Thymus (tissue), 11 donors: ENCODE data around the gene CORO6. TPM values are rescaled to one million over a fixed set of nuclear protein-coding genes. Genes with fewer than 3 reads are reported as not detected.

Experiments used
- DNase-seq, 9 donors: peaks; one replicate each; pipeline ENCODE4 v3.0.0-alpha.2; 2013; ENCODE audit warnings: low spot score in 9 of 9, low read depth in 6 of 9, missing footprints in 1 of 9
- H3K27ac ChIP-seq, 2 donors: one replicate each; pipeline ENCODE4 v1.5.1; 2013; ENCODE audit warnings: control low read depth in 1 of 2, low read depth in 1 of 2, low read length in 1 of 2, mild to moderate bottlenecking in 1 of 2, moderate library complexity in 1 of 2
- H3K27me3 ChIP-seq, 2 donors: one replicate each; pipeline ENCODE4 v1.5.1; 2013; ENCODE audit warnings: low read length in 1 of 2; ENCODE audit not compliant: control insufficient read depth in 2 of 2, insufficient read depth in 1 of 2
- H3K36me3 ChIP-seq, 2 donors: one replicate each; pipeline ENCODE4 v1.5.1; 2013; ENCODE audit warnings: low read length in 1 of 2, mild to moderate bottlenecking in 1 of 2, moderate library complexity in 1 of 2; ENCODE audit not compliant: control insufficient read depth in 2 of 2, insufficient read depth in 2 of 2
- H3K4me1 ChIP-seq, 2 donors: one replicate each; pipeline ENCODE4 v1.5.1; 2013; ENCODE audit warnings: low read length in 2 of 2; ENCODE audit not compliant: control insufficient read depth in 2 of 2, insufficient read depth in 2 of 2
- H3K4me3 ChIP-seq, 2 donors: one replicate each; pipeline ENCODE4 v1.5.1; 2013; ENCODE audit warnings: low read length in 2 of 2, control low read depth in 1 of 2, mild to moderate bottlenecking in 1 of 2
- H3K9me3 ChIP-seq, 2 donors: one replicate each; pipeline ENCODE4 v1.5.1; 2013; ENCODE audit warnings: low read length in 1 of 2, mild to moderate bottlenecking in 1 of 2; ENCODE audit not compliant: control insufficient read depth in 2 of 2, insufficient read depth in 1 of 2
- WGBS: extraction: QIAGEN DNeasy Blood & Tissue Kit; methylation state at CpG from one replicate; pipeline ENCODE4 v1.1.7; 2013; 5-methylcytosine and 5-hydroxymethylcytosine counted together
- polyA plus RNA-seq: library from polyadenylated mRNA; stranded (reverse); fragments of 200-250 nt; gene quantifications from one replicate; pipeline ENCODE4 v1.2.3, GENCODE V29; 2013
- total RNA-seq: library from RNA; stranded (reverse); fragments of 120-200 nt; gene quantifications from one replicate; pipeline ENCODE4 v1.2.4, GENCODE V29; 2013
- donor health status: healthy.

The CORO6 gene
- total and polyA plus RNA-seq, 2 donors, result 2.4 to 17.0 TPM

DNA sequence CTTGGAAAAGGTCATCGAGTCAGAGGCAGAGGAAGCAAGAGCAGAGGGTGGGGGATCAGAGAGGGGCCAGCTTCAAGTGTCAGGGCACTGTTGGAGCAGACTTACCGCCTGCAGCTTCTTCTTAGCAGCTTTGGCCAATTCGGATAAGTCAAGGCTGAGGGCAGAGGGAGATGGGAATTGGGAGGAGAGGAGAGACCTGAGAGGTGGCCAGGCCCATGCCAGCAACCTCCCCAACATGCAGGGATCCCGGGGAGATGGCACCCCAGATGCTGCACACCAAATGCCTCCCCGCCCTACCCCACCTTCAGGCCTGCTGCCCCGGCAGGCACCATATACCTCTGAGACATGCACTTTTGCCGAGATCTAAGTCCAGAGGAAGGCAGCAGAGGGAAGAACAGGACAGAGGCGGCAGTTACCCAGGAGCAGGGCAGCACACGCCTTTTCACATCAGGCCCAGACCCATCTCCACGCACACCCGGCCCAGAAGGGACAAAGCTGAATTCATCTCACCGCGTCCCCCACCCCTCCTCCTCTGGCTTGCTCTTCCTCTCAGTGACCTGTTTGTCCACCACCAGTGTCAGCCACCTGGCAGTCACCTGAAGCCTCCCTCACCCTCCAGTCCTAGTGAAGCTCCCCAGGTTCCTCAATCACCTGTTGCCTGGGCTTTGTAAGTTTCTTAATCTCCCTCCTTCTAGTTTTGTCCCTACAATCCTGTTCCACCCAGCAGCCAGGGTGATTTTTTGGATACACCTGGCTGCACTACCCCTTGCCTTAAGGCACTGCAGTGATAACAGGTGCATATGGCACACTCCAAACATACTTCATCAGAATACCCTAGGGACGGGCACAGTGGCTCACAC, 43.9 kb downstream of the CORO6 start:
- Histone ChIP-seq H3K9me3 (no peaks in the 10 kb centered on the region), H3K4me1 (peaks cover 4 to 8% of the 10 kb centered on the region in 2 donors), H3K36me3 (peaks cover 81 to 96% of the 10 kb centered on the region in 2 donors), H3K4me3 (no peak overlapping the region), H3K27me3 (no peaks in the 10 kb centered on the region), H3K27ac (no peak overlapping the region)
- no peak for DNase-seq
- WGBS, result 97% methylated on average over 14 of the region's 14 CpGs

DNA sequence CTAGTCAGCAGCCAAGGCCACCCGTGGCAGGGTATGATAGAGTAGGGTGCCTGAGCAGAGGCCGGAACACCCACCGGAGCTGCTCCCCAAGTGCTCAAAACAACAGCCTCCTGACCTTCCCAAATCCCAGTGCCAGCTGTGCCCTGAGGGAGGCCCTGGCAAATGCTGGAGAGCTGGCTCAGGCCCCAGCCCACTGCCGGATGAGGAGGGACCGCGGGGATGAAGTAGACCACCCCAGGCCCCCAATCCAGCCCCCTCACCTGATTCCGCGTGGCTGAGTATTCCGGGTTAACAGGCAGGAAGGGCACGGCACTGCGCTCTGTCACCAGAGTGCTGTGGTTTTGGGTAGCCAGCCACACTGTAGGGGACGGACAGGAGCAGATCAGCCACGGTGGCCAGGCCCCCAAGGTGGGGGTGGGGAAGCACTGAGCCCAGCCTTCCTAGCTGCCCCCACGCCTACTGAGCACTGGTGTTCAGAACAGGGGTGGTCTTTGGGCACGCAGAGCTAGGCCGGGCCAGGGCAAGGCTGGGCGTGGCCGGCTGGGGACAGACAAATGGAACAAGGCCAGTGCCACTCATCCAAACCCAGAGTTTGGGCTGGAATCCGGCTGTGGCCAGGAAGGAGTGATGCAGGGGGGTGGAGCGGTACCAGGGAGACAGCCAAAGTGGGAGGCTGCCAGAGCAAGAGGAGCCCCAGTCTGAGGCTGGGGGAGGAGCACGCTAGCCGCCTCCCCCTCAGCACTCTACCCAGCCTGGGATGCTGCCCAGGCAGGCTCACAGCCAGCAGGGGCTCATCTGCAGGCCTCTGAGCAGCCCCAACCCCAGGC, 45.1 kb downstream of the CORO6 start:
- Histone ChIP-seq H3K27me3 (no peaks in the 10 kb centered on the region), H3K4me3 (no peak overlapping the region), H3K4me1 (peaks cover 4 to 9% of the 10 kb centered on the region in 2 donors), H3K9me3 (no peaks in the 10 kb centered on the region), H3K27ac (no peak overlapping the region), H3K36me3 (peaks cover 79 to 94% of the 10 kb centered on the region in 2 donors)
- no peak for DNase-seq
- 92% methylated on average over 22 of the region's 22 CpGs for WGBS

DNA sequence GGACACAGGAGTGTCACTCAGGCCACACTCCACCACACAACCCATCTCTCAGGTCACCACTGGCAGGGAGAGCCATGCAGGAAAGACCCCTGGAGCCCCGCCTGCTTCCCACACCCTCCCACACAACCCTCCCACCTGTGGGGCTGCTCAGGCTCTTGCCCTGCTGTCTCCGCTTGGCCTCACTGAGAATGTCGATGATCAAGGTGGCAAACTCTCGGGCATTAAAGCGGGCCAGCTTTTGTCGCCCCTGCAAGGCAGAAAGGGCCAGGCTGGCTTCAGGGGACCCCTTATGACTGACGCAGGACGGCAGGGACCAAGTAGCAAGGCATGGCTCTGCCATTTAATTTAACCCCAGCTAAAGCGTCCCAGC, 45.7 kb downstream of the CORO6 start:
- Histone ChIP-seq H3K27ac (no peak overlapping the region), H3K36me3 (peaks cover 76 to 88% of the 10 kb centered on the region in 2 donors), H3K4me1 (peaks cover 4 to 14% of the 10 kb centered on the region in 2 donors), H3K9me3 (no peaks in the 10 kb centered on the region), H3K4me3 (no peak overlapping the region), H3K27me3 (no peaks in the 10 kb centered on the region)
- DNase-seq, result no peak
- WGBS, result 99% methylated on average over 9 of the region's 9 CpGs

DNA sequence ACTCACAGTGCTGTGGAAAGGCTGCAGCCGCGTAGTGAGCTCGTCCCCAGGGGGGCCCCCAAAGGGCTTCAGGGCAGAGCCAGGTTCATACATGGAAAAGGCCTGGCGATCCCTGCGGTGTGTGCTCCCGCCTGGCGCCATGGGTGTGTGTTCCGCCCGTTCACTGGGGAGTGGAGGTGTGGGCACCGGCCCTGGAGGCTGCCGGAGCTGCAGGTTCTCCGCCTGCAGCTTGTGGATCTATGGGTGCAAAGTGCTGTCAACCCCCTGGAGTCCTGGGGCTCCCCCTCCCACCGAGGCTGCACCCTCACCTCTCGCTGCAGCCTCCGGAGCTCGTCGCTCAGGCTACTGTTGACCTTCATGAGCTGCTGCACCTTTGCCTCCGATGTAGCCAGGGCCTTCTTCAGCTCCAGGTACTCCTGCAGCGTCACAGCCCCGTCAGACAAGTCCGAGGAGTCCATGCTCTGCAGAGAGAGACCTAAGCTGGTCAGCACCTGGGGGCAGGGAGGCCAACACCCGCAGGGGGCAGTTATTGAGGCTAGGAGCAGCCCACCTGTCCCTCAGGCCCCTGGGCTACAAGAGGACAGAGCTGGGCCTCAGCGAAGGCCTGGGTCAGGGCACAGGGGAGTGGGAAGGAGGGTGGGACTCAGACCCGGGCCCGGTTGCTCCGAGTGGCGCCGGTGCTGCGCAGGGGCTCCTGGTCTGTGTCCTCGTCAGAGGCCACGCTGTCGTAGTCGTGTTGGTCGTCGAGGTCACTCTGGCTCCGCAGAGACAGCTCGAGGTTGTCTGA, 46.3 kb downstream of the CORO6 start:
- no peak overlapping the region for H3K4me3 ChIP-seq
- peaks cover 73 to 84% of the 10 kb centered on the region in 2 donors for H3K36me3 ChIP-seq
- H3K27me3 ChIP-seq, result no peaks in the 10 kb centered on the region
- peaks cover 4 to 14% of the 10 kb centered on the region in 2 donors for H3K4me1 ChIP-seq
- H3K9me3 ChIP-seq, result no peaks in the 10 kb centered on the region
- 97% methylated on average over 37 of the region's 37 CpGs for WGBS
- H3K27ac ChIP-seq, result no peak overlapping the region
- no peak for DNase-seq

DNA sequence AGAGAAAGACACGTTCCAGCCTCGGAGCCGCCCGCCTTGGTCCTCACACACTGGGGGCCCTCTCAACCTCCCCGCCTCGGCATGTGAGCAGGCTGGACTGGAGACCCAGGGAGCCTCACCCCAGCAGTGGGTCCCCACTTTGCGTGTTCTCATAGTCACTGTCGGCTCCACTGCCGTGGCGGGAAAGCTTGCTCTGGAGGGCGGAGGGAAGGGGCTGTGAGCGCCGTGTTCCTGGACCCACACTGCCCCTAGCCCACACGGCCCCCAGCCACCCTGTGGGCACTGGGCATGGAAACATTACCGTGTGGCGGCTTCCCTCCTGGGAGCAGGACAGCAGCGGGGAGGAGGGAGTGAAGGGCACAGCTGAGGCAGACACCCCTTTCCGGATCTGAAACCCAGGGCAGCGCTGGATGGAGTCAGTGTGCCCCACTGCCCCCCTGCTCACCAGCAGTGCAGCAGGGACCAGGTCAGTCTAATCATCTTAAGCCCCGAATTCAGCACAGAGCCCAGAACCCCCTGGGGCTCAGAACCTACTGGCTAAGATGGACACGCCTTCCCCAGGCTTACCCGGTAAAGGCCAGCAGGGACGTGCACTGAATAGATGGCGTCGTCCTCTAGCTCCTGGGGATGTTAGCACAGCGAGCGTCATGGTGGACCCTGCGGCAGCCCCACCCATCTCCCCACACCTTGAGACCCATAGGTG, 47.0 kb downstream of the CORO6 start:
- H3K9me3 ChIP-seq, result no peaks in the 10 kb centered on the region
- no peaks in the 10 kb centered on the region for H3K27me3 ChIP-seq
- peaks cover 66 to 77% of the 10 kb centered on the region in 2 donors for H3K36me3 ChIP-seq
- H3K4me1 ChIP-seq, result peaks cover 4 to 14% of the 10 kb centered on the region in 2 donors
- H3K4me3 ChIP-seq, result no peak overlapping the region
- DNase-seq, result no peak
- WGBS, result 98% methylated on average over 28 of the region's 28 CpGs
- H3K27ac ChIP-seq, result no peak overlapping the region

DNA sequence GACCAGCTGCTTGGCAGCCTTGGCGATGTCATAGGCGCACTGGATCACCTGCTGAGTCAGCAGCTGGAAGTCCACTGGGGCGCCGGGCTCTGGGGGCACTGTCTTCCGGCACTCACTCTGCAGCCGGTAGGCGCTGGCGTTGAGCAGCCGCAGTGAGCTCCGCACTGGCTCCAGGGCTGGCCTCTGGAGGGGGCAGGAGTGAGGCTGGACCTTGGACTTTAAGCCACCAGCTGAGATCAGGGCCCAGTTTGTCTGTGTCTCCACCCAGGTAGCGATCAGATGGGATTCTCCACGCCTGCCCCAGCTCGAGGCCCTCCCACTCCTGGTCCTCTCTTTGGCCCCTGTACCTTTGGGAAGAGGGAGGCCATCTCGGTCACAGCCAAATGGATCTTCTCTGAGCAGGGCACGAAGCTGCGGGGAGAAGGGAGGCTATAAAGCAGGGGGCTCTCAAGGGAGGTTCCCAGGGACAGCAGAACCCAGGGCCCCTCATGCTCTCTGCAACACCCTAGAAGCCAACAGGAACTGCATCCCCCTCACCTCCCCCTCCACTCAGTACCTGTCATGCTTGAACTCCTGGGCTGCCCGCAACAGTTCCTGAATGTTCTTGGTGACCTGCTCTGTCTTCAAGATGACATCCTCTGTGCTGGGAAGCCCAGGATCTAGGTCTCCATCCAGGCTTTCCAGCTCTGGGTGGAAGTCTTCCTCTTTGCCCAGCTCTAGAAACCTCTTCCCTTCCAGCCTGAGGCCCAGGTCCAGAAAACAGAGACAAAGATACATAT, 47.8 kb downstream of the CORO6 start:
- 98% methylated on average over 17 of the region's 17 CpGs for WGBS
- Histone ChIP-seq H3K27ac (no peak overlapping the region), H3K4me1 (peaks cover 0 to 10% of the 10 kb centered on the region in 2 donors), H3K9me3 (no peaks in the 10 kb centered on the region), H3K4me3 (no peak overlapping the region), H3K27me3 (no peaks in the 10 kb centered on the region), H3K36me3 (peaks cover 64 to 70% of the 10 kb centered on the region in 2 donors)
- DNase-seq, result no peak

DNA sequence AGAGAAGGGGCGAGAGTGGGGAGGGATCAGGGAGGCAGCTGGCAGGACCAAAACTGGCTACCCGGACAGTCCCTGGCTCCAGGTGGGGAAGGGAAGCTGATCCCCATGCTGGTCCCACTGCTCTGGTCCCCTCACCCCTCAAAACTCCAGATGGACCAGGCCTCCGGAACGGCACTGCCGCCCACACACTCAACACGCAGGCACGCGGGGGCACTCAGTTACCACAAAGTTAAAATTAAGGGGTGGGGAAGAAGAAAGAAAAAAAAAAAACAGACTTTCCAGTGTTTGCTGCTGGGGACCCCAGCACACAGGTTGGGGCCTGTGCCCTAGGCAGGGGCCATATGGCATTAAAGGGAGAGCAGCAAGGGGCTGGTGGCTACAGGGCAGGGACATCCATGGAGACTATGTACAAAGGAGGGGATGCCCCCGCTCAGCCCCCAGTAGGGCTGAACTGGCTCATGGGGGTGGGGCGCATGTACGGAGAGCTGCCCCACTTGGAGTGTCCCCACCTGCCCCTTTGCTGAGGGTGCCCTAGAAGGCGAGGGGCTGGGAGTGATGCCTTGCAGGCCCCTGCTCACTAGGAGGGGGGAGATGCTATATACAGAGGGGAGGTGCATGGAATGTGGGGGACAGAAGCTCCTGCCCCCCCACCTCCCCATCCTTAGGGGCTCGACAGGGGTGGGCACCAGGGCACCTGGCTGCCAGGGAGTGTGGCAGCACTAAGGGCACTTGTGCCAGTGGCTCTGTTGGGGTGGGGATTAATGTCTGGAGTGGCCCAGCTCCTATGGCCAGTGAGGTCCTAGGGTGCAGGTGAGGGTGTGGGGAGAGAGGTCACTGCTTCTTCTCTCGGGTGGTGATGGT, 48.6 kb downstream of the CORO6 start:
- Histone ChIP-seq H3K36me3 (peaks cover 61 to 62% of the 10 kb centered on the region in 2 donors), H3K4me1 (peaks cover 3 to 16% of the 10 kb centered on the region in 2 donors), H3K27ac (no peak overlapping the region), H3K9me3 (no peaks in the 10 kb centered on the region), H3K27me3 (no peaks in the 10 kb centered on the region), H3K4me3 (no peak overlapping the region)
- 95% methylated on average over 14 of the region's 14 CpGs for whole genome bisulfite sequencing
- DNase-seq, result no peak
